Measurements from ENCODE around the gene AKT2.
A peak's percentile ranks its signal among the peaks of the same experiment; 100 is the strongest.
"Not testable (repeated sequence)": the region's sequence is repeated elsewhere in the genome, so short reads cannot be mapped to it uniquely, and the experiment has no call there.

AKT2 gene

GRCh38 chr19:40219029-40219428 lies 66.1 kb downstream of the AKT2 start:
- DNase-seq (ENCODE audit: low read depth in 2 of 2): not testable (repeated sequence)

- peak in 1 of 2 experiments; percentile 26 for DNase-seq (ENCODE audit: low read depth in 2 of 2)
These were observed 66.9 kb downstream of the AKT2 start, which contains the start of gene TTC9B for GRCh38 chr19:40217934-40218890. TTC9B (minus strand) TSS chr19:40218384; CDS start chr19:40218381, 3 bp downstream.

GRCh38 chr19:40217027-40217810 lies 67.9 kb downstream of the AKT2 start:
- DNase-seq (ENCODE audit: low read depth in 2 of 2): no peak

GRCh38 chr19:40216777-40217026 lies 68.4 kb downstream of the AKT2 start:
- no peak for DNase-seq (ENCODE audit: low read depth in 2 of 2)

GRCh38 chr19:40216013-40216776 lies 69.0 kb downstream of the AKT2 start:
- DNase-seq (ENCODE audit: low read depth in 2 of 2): no peak

GRCh38 chr19:40214936-40215335 lies 70.2 kb downstream of the AKT2 start:
- DNase-seq (ENCODE audit: low read depth in 2 of 2): no peak

GRCh38 chr19:40213882-40214570 lies 71.1 kb downstream of the AKT2 start:
- no peak for DNase-seq (ENCODE audit: low read depth in 2 of 2)

- no peak for DNase-seq (ENCODE audit: low read depth in 2 of 2)
These were observed 71.8 kb downstream of the AKT2 start for GRCh38 chr19:40213251-40213829.

- no peak for DNase-seq (ENCODE audit: low read depth in 2 of 2)
These were observed 74.3 kb downstream of the AKT2 start for GRCh38 chr19:40210889-40211288.

GRCh38 chr19:40208602-40209001 lies 76.5 kb downstream of the AKT2 start:
- no peak for DNase-seq (ENCODE audit: low read depth in 2 of 2)

GRCh38 chr19:40205760-40206159 lies 79.4 kb downstream of the AKT2 start:
- no peak for DNase-seq (ENCODE audit: low read depth in 2 of 2)

GRCh38 chr19:40204381-40204780 lies 80.8 kb downstream of the AKT2 start:
- DNase-seq (ENCODE audit: low read depth in 2 of 2): no peak

GRCh38 chr19:40200341-40201099 lies 84.6 kb downstream of the AKT2 start:
- DNase-seq (ENCODE audit: low read depth in 2 of 2): no peak

- DNase-seq (ENCODE audit: low read depth in 2 of 2): no peak
These were observed 86.7 kb downstream of the AKT2 start for GRCh38 chr19:40198272-40198990.

GRCh38 chr19:40193587-40193849 lies 91.6 kb downstream of the AKT2 start:
- no peak for DNase-seq (ENCODE audit: low read depth in 2 of 2)

GRCh38 chr19:40192758-40193586 lies 92.2 kb downstream of the AKT2 start:
- DNase-seq (ENCODE audit: low read depth in 2 of 2): no peak

GRCh38 chr19:40191836-40192646 lies 93.1 kb downstream of the AKT2 start:
- DNase-seq (ENCODE audit: low read depth in 2 of 2): no peak
